Neuronal stem cell (in vitro differentiated cells): ENCODE results near the gene RPL10A.

Source experiments
- DNase-seq: peaks from one replicate; pipeline ENCODE4 v3.0.0-alpha.2; 2013; ENCODE audit warnings: low spot score
- H2AFZ ChIP-seq: one replicate; pipeline ENCODE4 v1.6.1; 2013; ENCODE audit warnings: mild to moderate bottlenecking, low read length, inconsistent platforms
- H2AK5ac ChIP-seq: 2 replicates; pipeline ENCODE4 v1.6.1; 2013; ENCODE audit warnings: low read depth, mild to moderate bottlenecking, inconsistent platforms, low read length, moderate library complexity, mixed read lengths
- H2BK120ac ChIP-seq: 2 replicates; pipeline ENCODE4 v1.6.1; 2013; ENCODE audit warnings: low read depth, mild to moderate bottlenecking, inconsistent platforms, low read length, moderate library complexity, mixed read lengths
- H2BK12ac ChIP-seq: one replicate; pipeline ENCODE4 v1.6.1; 2013; ENCODE audit warnings: low read length, inconsistent platforms
- H2BK15ac ChIP-seq: 2 replicates; pipeline ENCODE4 v1.6.1; 2013; ENCODE audit warnings: mild to moderate bottlenecking, low read length, inconsistent platforms, mixed read lengths
- H2BK5ac ChIP-seq: one replicate; pipeline ENCODE4 v1.6.1; 2013; ENCODE audit warnings: inconsistent platforms, mild to moderate bottlenecking, low read length, moderate library complexity
- H3K14ac ChIP-seq: one replicate; pipeline ENCODE4 v1.6.1; 2013; ENCODE audit warnings: low read length, inconsistent platforms
- H3K18ac ChIP-seq: 2 replicates; pipeline ENCODE4 v1.6.1; 2013; ENCODE audit warnings: low read length, inconsistent platforms
- H3K23ac ChIP-seq: 2 replicates; pipeline ENCODE4 v1.6.1; 2013; ENCODE audit warnings: low read depth, mild to moderate bottlenecking, mixed read lengths, low read length, inconsistent platforms; ENCODE audit not compliant: poor library complexity
- H3K27ac ChIP-seq: replicated peaks from 3 replicates; pipeline ENCODE4 v1.5.1; 2013; ENCODE audit warnings: low read length, inconsistent platforms
- H3K27me3 ChIP-seq, 3 experiments: 2 replicates each; pipeline ENCODE4 v1.6.1; 2013; ENCODE audit warnings: low read length in 3 of 3, mild to moderate bottlenecking in 2 of 3, inconsistent platforms in 1 of 3, low read depth in 1 of 3, mixed read lengths in 1 of 3, moderate library complexity in 1 of 3; ENCODE audit not compliant: control insufficient read depth in 3 of 3, insufficient read depth in 3 of 3
- H3K36me3 ChIP-seq, 2 donors: replicated peaks in 1 of 2; 2 replicates each; pipeline ENCODE4 v1.6.1; 2013; ENCODE audit warnings: low read length in 2 of 2; ENCODE audit not compliant: control insufficient read depth in 2 of 2, insufficient read depth in 2 of 2
- H3K4ac ChIP-seq: 2 replicates; pipeline ENCODE4 v1.6.1; 2013; ENCODE audit warnings: inconsistent platforms, mild to moderate bottlenecking, low read length, moderate library complexity
- H3K4me1 ChIP-seq, 2 donors: 1 replicate in 1 of 2; 2 replicates in 1 of 2; pipeline ENCODE4 v1.6.1; 2013; ENCODE audit warnings: low read length in 2 of 2, low read depth in 1 of 2; ENCODE audit not compliant: control insufficient read depth in 2 of 2, insufficient read depth in 1 of 2
- H3K4me2 ChIP-seq: one replicate; pipeline ENCODE4 v1.6.1; 2013; ENCODE audit warnings: mild to moderate bottlenecking, low read length, inconsistent platforms; ENCODE audit not compliant: insufficient read depth, poor library complexity, severe bottlenecking
- H3K4me3 ChIP-seq, 2 donors: 2 replicates each; pipeline ENCODE4 v1.5.1; 2013; ENCODE audit warnings: low read length in 2 of 2, mild to moderate bottlenecking in 2 of 2, inconsistent platforms in 1 of 2, moderate library complexity in 1 of 2
- H3K79me1 ChIP-seq: one replicate; pipeline ENCODE4 v1.6.1; 2013; ENCODE audit warnings: low read depth, mild to moderate bottlenecking, inconsistent platforms, low read length, moderate library complexity
- H3K9ac ChIP-seq: one replicate; pipeline ENCODE4 v1.6.1; 2013; ENCODE audit warnings: mild to moderate bottlenecking, low read depth, low read length, inconsistent platforms; ENCODE audit not compliant: poor library complexity
- H3K9me3 ChIP-seq, 2 donors: replicated peaks in 1 of 2; 2 replicates each; pipeline versions ENCODE3 to v1.6.1; 2013; ENCODE audit warnings: low read length in 2 of 2, mild to moderate bottlenecking in 2 of 2, inconsistent platforms in 1 of 2, low read depth in 1 of 2, mixed read lengths in 1 of 2, moderate library complexity in 1 of 2; ENCODE audit not compliant: control insufficient read depth in 2 of 2, insufficient read depth in 1 of 2
- H4K8ac ChIP-seq: one replicate; pipeline ENCODE4 v1.6.1; 2013; ENCODE audit warnings: low read depth, mild to moderate bottlenecking, inconsistent platforms, low read length, moderate library complexity
- H4K91ac ChIP-seq: one replicate; pipeline ENCODE4 v1.6.1; 2013; ENCODE audit warnings: low read length, low read depth, mild to moderate bottlenecking, inconsistent platforms; ENCODE audit not compliant: poor library complexity
- WGBS, 2 donors: extraction: QIAGEN DNeasy Blood & Tissue Kit; methylation state at CpG; one replicate each; pipeline ENCODE4 v1.1.7; 2013; ENCODE audit warnings: missing lambda C conversion rate in 2 of 2, mixed read lengths in 1 of 2; ENCODE audit not compliant: insufficient read length in 2 of 2, insufficient replicate concordance in 1 of 2; ENCODE audit errors: extremely low coverage in 2 of 2; 5-methylcytosine and 5-hydroxymethylcytosine counted together

The RPL10A gene

GRCh38 chr6:35511562-35511941, 43.4 kb downstream of the RPL10A start:
- peak overlapping the region in 1 of 2 donors; percentile 62 for H3K4me3 ChIP-seq
- H3K4me2 ChIP-seq, result peak overlapping the region; percentile 44
- no peak overlapping the region for H2BK120ac ChIP-seq
- no CpG with 5 or more reads among the region's 32 CpGs for WGBS, 2 donors
- no peak overlapping the region for H3K27ac ChIP-seq
- H3K27me3 ChIP-seq, result peaks cover 0 to 9% (median 5%) of the 10 kb centered on the region in 3 experiments
- peak overlapping the region; percentile 96 for H2BK15ac ChIP-seq
- peak overlapping the region; percentile 18 for H2AFZ ChIP-seq
- peak overlapping the region; percentile 46 for H2BK5ac ChIP-seq
- H4K91ac ChIP-seq, result no peak overlapping the region
- H3K9ac ChIP-seq, result peak overlapping the region; percentile 15
- H3K4ac ChIP-seq, result no peak overlapping the region
- peaks cover 9 to 29% of the 10 kb centered on the region in 2 donors for H3K4me1 ChIP-seq
- H2AK5ac ChIP-seq, result peak overlapping the region; percentile 72
- H4K8ac ChIP-seq, result no peak overlapping the region
- no peak overlapping the region for H3K14ac ChIP-seq
- no peak overlapping the region for H3K23ac ChIP-seq
- H3K9me3 ChIP-seq, result no peaks in the 10 kb centered on the region
- H2BK12ac ChIP-seq, result peak overlapping the region; percentile 89
- DNase-seq, result no peak
- peak overlapping the region; percentile 96 for H3K18ac ChIP-seq
- H3K79me1 ChIP-seq, result no peaks in the 10 kb centered on the region
- no peaks in the 10 kb centered on the region for H3K36me3 ChIP-seq

GRCh38 chr6:35512006-35512405, 43.8 kb downstream of the RPL10A start:
- peak overlapping the region; percentile 73 for H3K18ac ChIP-seq
- H2AK5ac ChIP-seq, result no peak overlapping the region
- H3K4me2 ChIP-seq, result peak overlapping the region; percentile 60
- DNase-seq, result no peak
- H2BK120ac ChIP-seq, result no peak overlapping the region
- no peak overlapping the region for H2BK5ac ChIP-seq
- no peak overlapping the region for H4K8ac ChIP-seq
- H4K91ac ChIP-seq, result no peak overlapping the region
- H3K4me1 ChIP-seq, result peaks cover 9 to 29% of the 10 kb centered on the region in 2 donors
- no peaks in the 10 kb centered on the region for H3K9me3 ChIP-seq
- no peaks in the 10 kb centered on the region for H3K79me1 ChIP-seq
- peaks cover 0 to 9% (median 5%) of the 10 kb centered on the region in 3 experiments for H3K27me3 ChIP-seq
- no peak overlapping the region for H3K23ac ChIP-seq
- peak overlapping the region; percentile 60 for H2AFZ ChIP-seq
- H3K4ac ChIP-seq, result no peak overlapping the region
- H3K4me3 ChIP-seq, result peak overlapping the region in 1 of 2 donors; percentile 47
- no peak overlapping the region for H2BK12ac ChIP-seq
- WGBS, 2 donors, result no CpG with 5 or more reads among the region's 26 CpGs
- H3K36me3 ChIP-seq, result no peaks in the 10 kb centered on the region
- H3K14ac ChIP-seq, result no peak overlapping the region
- H3K27ac ChIP-seq, result no peak overlapping the region
- H3K9ac ChIP-seq, result no peak overlapping the region
- no peak overlapping the region for H2BK15ac ChIP-seq

GRCh38 chr6:35512740-35513139, 44.5 kb downstream of the RPL10A start, which contains the start of gene TULP1:
Gene TULP1 (minus strand): TSS chr6:35512896. CDS start chr6:35512858, 38 bp downstream.
- Histone ChIP-seq H4K91ac (no peak within 1 kb of the TSS), H3K23ac (no peak within 1 kb of the TSS), H3K27ac (no peak within 1 kb of the TSS), H3K9me3 (no peaks in the 10 kb centered on the region), H2BK5ac (peak within 1 kb of the TSS; percentile 46), H3K9ac (peak within 1 kb of the TSS; percentile 15), H3K36me3 (no peaks in the 10 kb centered on the region), H3K4ac (no peak within 1 kb of the TSS), H3K27me3 (peaks cover 0 to 9% (median 5%) of the 10 kb centered on the region in 3 experiments), H3K14ac (no peak within 1 kb of the TSS), H3K4me3 (peak within 1 kb of the TSS in 1 of 2 donors; percentile 62), H3K18ac (peak within 1 kb of the TSS; percentile 96), H2BK12ac (no peak within 1 kb of the TSS), H2BK15ac (peak within 1 kb of the TSS; percentile 96), H3K4me1 (peaks cover 9 to 28% of the 10 kb centered on the region in 2 donors), H3K4me2 (peak within 1 kb of the TSS; percentile 60), H4K8ac (no peak within 1 kb of the TSS), H3K79me1 (no peaks in the 10 kb centered on the region), H2BK120ac (no peak within 1 kb of the TSS), H2AFZ (peak within 1 kb of the TSS; percentile 60), H2AK5ac (peak within 1 kb of the TSS; percentile 72)
- no CpG with 5 or more reads among the region's 10 CpGs for WGBS, 2 donors
- no peak for DNase-seq

- no peaks in the 10 kb centered on the region for H3K79me1 ChIP-seq
- no peak overlapping the region for H2BK120ac ChIP-seq
- no peak overlapping the region for H3K4me2 ChIP-seq
- no peak overlapping the region for H2AFZ ChIP-seq
- no peak overlapping the region for H3K23ac ChIP-seq
- H4K8ac ChIP-seq, result no peak overlapping the region
- no peak overlapping the region for H3K18ac ChIP-seq
- WGBS, 2 donors, result no CpG with 5 or more reads among the region's 4 CpGs
- H2BK15ac ChIP-seq, result peak overlapping the region; percentile 85
- H2BK5ac ChIP-seq, result no peak overlapping the region
- H3K27me3 ChIP-seq, result peaks cover 0 to 9% (median 5%) of the 10 kb centered on the region in 3 experiments
- no peak overlapping the region for H2AK5ac ChIP-seq
- H3K9me3 ChIP-seq, result no peaks in the 10 kb centered on the region
- peaks cover 0 to 17% of the 10 kb centered on the region in 2 donors for H3K4me1 ChIP-seq
- H3K4ac ChIP-seq, result no peak overlapping the region
- no peak overlapping the region for H2BK12ac ChIP-seq
- no peak overlapping the region for H3K14ac ChIP-seq
- H4K91ac ChIP-seq, result no peak overlapping the region
- H3K4me3 ChIP-seq, result no peak overlapping the region
- H3K36me3 ChIP-seq, result no peaks in the 10 kb centered on the region
- no peak overlapping the region for H3K27ac ChIP-seq
- no peak for DNase-seq
- H3K9ac ChIP-seq, result no peak overlapping the region
These were observed 46.4 kb downstream of the RPL10A start for GRCh38 chr6:35514587-35514986.
